GM21390 (cell line): ENCODE measurements around the gene EPB41.

Experiments used
- ATAC-seq: cut with Tn5 transposase; IDR thresholded peaks from one replicate; pipeline ENCODE4 v1.9.1; 2021; ENCODE audit not compliant: unreplicated experiment

EPB41 gene

GRCh38 chr1:28890836-28891235 lies 23.5 kb upstream of the EPB41 start:
- ATAC-seq, result no peak

- no peak for ATAC-seq
These were observed 23.1 kb upstream of the EPB41 start for GRCh38 chr1:28891256-28891655.

- no peak for ATAC-seq
These were observed 20.8 kb upstream of the EPB41 start for GRCh38 chr1:28893403-28894102.

GRCh38 chr1:28894785-28895184 lies 19.6 kb upstream of the EPB41 start:
- no peak for ATAC-seq

GRCh38 chr1:28895896-28896608 lies 18.3 kb upstream of the EPB41 start:
- ATAC-seq, result no peak

GRCh38 chr1:28896609-28896986 lies 17.8 kb upstream of the EPB41 start:
- ATAC-seq, result no peak

GRCh38 chr1:28897789-28898188 lies 16.6 kb upstream of the EPB41 start:
- no peak for ATAC-seq

GRCh38 chr1:28898405-28898881 lies 15.9 kb upstream of the EPB41 start:
- no peak for ATAC-seq

- no peak for ATAC-seq
These were observed 15.1 kb upstream of the EPB41 start for GRCh38 chr1:28899267-28899666.

GRCh38 chr1:28900562-28900961 lies 13.8 kb upstream of the EPB41 start:
- ATAC-seq, result no peak

GRCh38 chr1:28902738-28903137 lies 11.6 kb upstream of the EPB41 start:
- no peak for ATAC-seq

GRCh38 chr1:28905921-28906666 lies 8.3 kb upstream of the EPB41 start:
- ATAC-seq, result no peak

GRCh38 chr1:28909198-28909597 lies 5.2 kb upstream of the EPB41 start:
- no peak for ATAC-seq

- no peak for ATAC-seq
These were observed 3.8 kb upstream of the EPB41 start for GRCh38 chr1:28910379-28911115.

- no peak for ATAC-seq
These were observed 562 bp upstream of the EPB41 start for GRCh38 chr1:28913786-28914227.

- ATAC-seq, result peak; percentile 19
These were observed 894 bp downstream of the EPB41 start for GRCh38 chr1:28915031-28915895.

GRCh38 chr1:28917757-28918118 lies 3.4 kb downstream of the EPB41 start:
- no peak for ATAC-seq

- no peak for ATAC-seq
These were observed 7.0 kb downstream of the EPB41 start for GRCh38 chr1:28921286-28921869.

GRCh38 chr1:28925350-28925891 lies 11.1 kb downstream of the EPB41 start:
- no peak for ATAC-seq
